ENCODE data around the gene EVI5. TPM values are rescaled to one million over a fixed set of nuclear protein-coding genes. Genes with fewer than 3 reads are reported as not detected.

The EVI5 gene
- total RNA-seq, 1 donor from 2014 or later = 29.7 TPM

GRCh38 chr1:92563457-92564216 is 221.3 kb downstream of the EVI5 start:
- Histone ChIP-seq H3K4me3 (no peak overlapping the region), H3K4me1 (no peaks in the 10 kb centered on the region), H3K36me3 (no peaks in the 10 kb centered on the region), H3K9me3 (no peaks in the 10 kb centered on the region), H3K27ac (no peak overlapping the region), H3K27me3 (no peaks in the 10 kb centered on the region)
- intact Hi-C loops (cut with DNase I) = no loop called here
- TF ChIP-seq POLR2A (IDR thresholded peaks at IDR 0.05) (no peak), POLR2AphosphoS5 (IDR thresholded peaks at IDR 0.05; ENCODE audit: insufficient read depth in 1 of 2, low read depth in 1 of 2) (no peak), CTCF (IDR thresholded peaks at IDR 0.05) (no peak)
- DNase-seq (ENCODE audit: extremely low spot score in 2 of 2) = no peak

DNA sequence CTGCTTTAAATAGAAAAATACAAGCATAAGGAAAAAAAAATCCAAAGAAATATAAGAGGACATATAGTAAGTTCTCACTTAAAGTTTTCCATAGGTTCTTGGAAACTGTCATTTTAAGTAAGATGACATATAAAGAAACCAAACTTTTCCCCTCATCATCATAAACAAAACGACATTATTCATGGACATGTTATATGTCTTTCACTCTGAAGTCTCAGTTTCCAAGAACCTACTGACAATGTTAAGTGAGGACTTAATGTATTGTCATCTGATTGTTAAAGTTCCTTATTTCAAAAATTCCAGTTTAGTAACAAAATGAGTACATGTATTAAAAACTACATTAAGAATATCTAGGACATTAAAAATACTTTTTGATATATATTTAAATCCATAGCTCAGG is 228.6 kb downstream of the EVI5 start:
- intact Hi-C loops (cut with DNase I) = no loop called here
- H3K4me3 ChIP-seq = no peak overlapping the region
- DNase-seq (ENCODE audit: extremely low spot score in 2 of 2) = no peak
- H3K36me3 ChIP-seq = no peaks in the 10 kb centered on the region
- no peak overlapping the region for H3K27ac ChIP-seq
- TF ChIP-seq POLR2A (IDR thresholded peaks at IDR 0.05) = no peak
- no peak for TF ChIP-seq POLR2AphosphoS5 (IDR thresholded peaks at IDR 0.05; ENCODE audit: insufficient read depth in 1 of 2, low read depth in 1 of 2)
- no peak for TF ChIP-seq CTCF (IDR thresholded peaks at IDR 0.05)
- H3K4me1 ChIP-seq = no peaks in the 10 kb centered on the region
- no peaks in the 10 kb centered on the region for H3K27me3 ChIP-seq
- H3K9me3 ChIP-seq = no peaks in the 10 kb centered on the region

GRCh38 chr1:92554216-92554615 is 230.7 kb downstream of the EVI5 start:
- no peak overlapping the region for H3K4me3 ChIP-seq

DNA sequence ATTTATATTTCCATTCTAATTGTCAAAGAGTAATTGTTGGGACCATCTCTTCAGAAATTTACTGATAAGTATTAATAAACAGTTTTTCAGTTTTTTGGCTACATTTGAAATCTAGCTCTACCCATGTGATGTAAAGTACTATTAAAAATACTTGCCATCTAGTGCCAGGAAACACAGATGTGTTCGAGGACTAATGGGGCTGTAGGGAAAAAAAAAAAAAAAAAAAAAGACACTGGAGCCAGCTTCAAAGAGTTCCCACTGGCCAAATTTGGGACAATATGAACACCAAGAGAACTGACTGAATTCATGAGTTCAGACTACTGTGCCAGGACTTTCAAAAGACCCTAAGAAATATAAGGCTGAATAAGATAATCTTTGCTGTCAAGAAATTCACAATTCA is 233.0 kb downstream of the EVI5 start:
- Histone ChIP-seq H3K27me3 (no peaks in the 10 kb centered on the region), H3K27ac (no peak overlapping the region), H3K4me1 (no peaks in the 10 kb centered on the region), H3K4me3 (no peak overlapping the region), H3K9me3 (no peaks in the 10 kb centered on the region), H3K36me3 (no peaks in the 10 kb centered on the region)
- intact Hi-C loops (cut with DNase I) = no loop called here
- no peak for DNase-seq (ENCODE audit: extremely low spot score in 2 of 2)
- TF ChIP-seq POLR2AphosphoS5 (IDR thresholded peaks at IDR 0.05; ENCODE audit: insufficient read depth in 1 of 2, low read depth in 1 of 2) = no peak
- no peak for TF ChIP-seq CTCF (IDR thresholded peaks at IDR 0.05)
- no peak for TF ChIP-seq POLR2A (IDR thresholded peaks at IDR 0.05)

More at GRCh38 chr1:92554216-92554615, 230.7 kb downstream of the EVI5 start:
- DNase-seq (ENCODE audit: extremely low spot score in 2 of 2) = no peak
- TF ChIP-seq CTCF (IDR thresholded peaks at IDR 0.05) (no peak), POLR2AphosphoS5 (IDR thresholded peaks at IDR 0.05; ENCODE audit: insufficient read depth in 1 of 2, low read depth in 1 of 2) (no peak), POLR2A (IDR thresholded peaks at IDR 0.05) (no peak)
- H3K27me3 ChIP-seq = no peaks in the 10 kb centered on the region
- intact Hi-C loops (cut with DNase I) = no loop called here
- no peaks in the 10 kb centered on the region for H3K9me3 ChIP-seq
- no peak overlapping the region for H3K27ac ChIP-seq
- H3K4me1 ChIP-seq = no peaks in the 10 kb centered on the region
- no peaks in the 10 kb centered on the region for H3K36me3 ChIP-seq

- Histone ChIP-seq H3K9me3 (no peaks in the 10 kb centered on the region), H3K4me1 (no peaks in the 10 kb centered on the region), H3K4me3 (no peak overlapping the region), H3K36me3 (no peaks in the 10 kb centered on the region), H3K27me3 (no peaks in the 10 kb centered on the region), H3K27ac (no peak overlapping the region)
- DNase-seq (ENCODE audit: extremely low spot score in 2 of 2) = no peak
- intact Hi-C loops (cut with DNase I) = no loop called here
- no peak for TF ChIP-seq POLR2A (IDR thresholded peaks at IDR 0.05)
- no peak for TF ChIP-seq CTCF (IDR thresholded peaks at IDR 0.05)
- TF ChIP-seq POLR2AphosphoS5 (IDR thresholded peaks at IDR 0.05; ENCODE audit: insufficient read depth in 1 of 2, low read depth in 1 of 2) = no peak
Measured at GRCh38 chr1:92544756-92545165, 240.1 kb downstream of the EVI5 start.
